H9 (cell line): Measurements from ENCODE around the gene PSTPIP1. TPM values are rescaled to one million over a fixed set of nuclear protein-coding genes. Genes with fewer than 3 reads are reported as not detected.

Experiments used
- DNase-seq: peaks from one replicate; pipeline ENCODE4 v3.0.0-alpha.2; 2017
- H2AFZ ChIP-seq: one replicate; pipeline ENCODE4 v1.6.1; 2013; ENCODE audit warnings: mild to moderate bottlenecking, low read length, control low read depth, moderate library complexity
- H2AK5ac ChIP-seq: 2 replicates; pipeline ENCODE4 v1.6.1; 2013; ENCODE audit warnings: low read length, control low read depth, mixed read lengths; ENCODE audit not compliant: insufficient read length
- H2BK120ac ChIP-seq: one replicate; pipeline ENCODE4 v1.6.1; 2013; ENCODE audit warnings: low read depth, mild to moderate bottlenecking, low read length, control low read depth, inconsistent platforms; ENCODE audit not compliant: poor library complexity, severe bottlenecking
- H2BK12ac ChIP-seq: 2 replicates; pipeline ENCODE4 v1.6.1; 2013; ENCODE audit warnings: low read length, control low read depth, mixed read lengths, low read depth; ENCODE audit not compliant: insufficient read length
- H2BK15ac ChIP-seq: 2 replicates; pipeline ENCODE4 v1.6.1; 2013; ENCODE audit warnings: low read depth, low read length, control low read depth
- H2BK20ac ChIP-seq: one replicate; pipeline ENCODE4 v1.6.1; 2013; ENCODE audit warnings: low read depth, mild to moderate bottlenecking, low read length, control low read depth, inconsistent platforms; ENCODE audit not compliant: poor library complexity, severe bottlenecking
- H2BK5ac ChIP-seq: 2 replicates; pipeline ENCODE4 v1.6.1; 2013; ENCODE audit warnings: low read length, control low read depth, mixed read lengths; ENCODE audit not compliant: insufficient read length
- H3K14ac ChIP-seq: 2 replicates; pipeline ENCODE4 v1.6.1; 2013; ENCODE audit warnings: low read length, control low read depth; ENCODE audit not compliant: insufficient read depth
- H3K18ac ChIP-seq: 2 replicates; pipeline ENCODE4 v1.6.1; 2013; ENCODE audit warnings: low read depth, mild to moderate bottlenecking, mixed read lengths, low read length, control low read depth; ENCODE audit not compliant: insufficient read length
- H3K23ac ChIP-seq: 2 replicates; pipeline ENCODE4 v1.6.1; 2013; ENCODE audit warnings: low read length, control low read depth, mixed read lengths, low read depth; ENCODE audit not compliant: insufficient read length
- H3K23me2 ChIP-seq: 2 replicates; pipeline ENCODE4 v1.6.1; 2013; ENCODE audit warnings: low read depth, mild to moderate bottlenecking, mixed read lengths, low read length, control low read depth; ENCODE audit not compliant: insufficient read length, poor library complexity, severe bottlenecking
- H3K27ac ChIP-seq: 2 replicates; pipeline ENCODE4 v1.5.1; 2013; ENCODE audit warnings: low read length, control low read depth, mixed read lengths, low read depth; ENCODE audit not compliant: insufficient read length
- H3K27me3 ChIP-seq: 2 replicates; pipeline ENCODE4 v1.6.1; 2013; ENCODE audit warnings: low read length, control low read depth, inconsistent platforms; ENCODE audit not compliant: insufficient read depth
- H3K4ac ChIP-seq: 2 replicates; pipeline ENCODE4 v1.6.1; 2013; ENCODE audit warnings: low read depth, mild to moderate bottlenecking, control low read depth, inconsistent platforms, low read length, moderate library complexity
- H3K4me1 ChIP-seq: 2 replicates; pipeline ENCODE4 v1.6.1; 2013; ENCODE audit warnings: low read length, control low read depth, inconsistent platforms; ENCODE audit not compliant: insufficient read depth
- H3K4me2 ChIP-seq: 2 replicates; pipeline ENCODE4 v1.6.1; 2013; ENCODE audit warnings: low read length, control low read depth, mixed read lengths; ENCODE audit not compliant: insufficient read length, insufficient read depth
- H3K56ac ChIP-seq: 2 replicates; pipeline ENCODE4 v1.6.1; 2013; ENCODE audit warnings: low read depth, mild to moderate bottlenecking, mixed read lengths, low read length, control low read depth; ENCODE audit not compliant: insufficient read length
- H3K79me1 ChIP-seq: 2 replicates; pipeline ENCODE4 v1.6.1; 2013; ENCODE audit warnings: low read depth, mild to moderate bottlenecking, moderate library complexity, low read length, control low read depth, inconsistent platforms; ENCODE audit not compliant: insufficient read depth, poor library complexity, severe bottlenecking
- H3K79me2 ChIP-seq: 2 replicates; pipeline ENCODE4 v1.6.1; 2013; ENCODE audit warnings: low read length, control low read depth, inconsistent platforms; ENCODE audit not compliant: insufficient read depth
- H3K9ac ChIP-seq: 2 replicates; pipeline ENCODE4 v1.6.1; 2013; ENCODE audit warnings: low read length, control low read depth, mixed read lengths; ENCODE audit not compliant: insufficient read length; ENCODE audit errors: extremely low read depth
- H3K9me3 ChIP-seq: one replicate; pipeline ENCODE4 v1.6.1; 2013; ENCODE audit warnings: low read depth, low read length, inconsistent platforms; ENCODE audit not compliant: control insufficient read depth
- H3T11ph ChIP-seq: one replicate; pipeline ENCODE4 v1.6.1; 2013; ENCODE audit warnings: mild to moderate bottlenecking, low read length, control low read depth, inconsistent platforms
- H4K20me1 ChIP-seq: one replicate; pipeline ENCODE4 v1.6.1; 2013; ENCODE audit not compliant: control insufficient read depth, insufficient read length, insufficient read depth
- H4K5ac ChIP-seq: 2 replicates; pipeline ENCODE4 v1.6.1; 2013; ENCODE audit warnings: low read depth, mild to moderate bottlenecking, mixed read lengths, low read length, control low read depth; ENCODE audit not compliant: insufficient read length
- H4K8ac ChIP-seq: replicated peaks from 2 replicates; pipeline ENCODE4 v1.6.1; 2013; ENCODE audit warnings: low read length, control low read depth, mixed read lengths, low read depth; ENCODE audit not compliant: insufficient read length
- H4K91ac ChIP-seq: 2 replicates; pipeline ENCODE4 v1.6.1; 2013; ENCODE audit warnings: low read depth, mild to moderate bottlenecking, moderate library complexity, mixed read lengths, low read length, control low read depth; ENCODE audit not compliant: insufficient read length
- H3K27ac Mint-ChIP-seq, 3 experiments: 2 replicates in 2 of 3; 3 replicates in 1 of 3; pipeline ENCODE4 v1.8.0; 2020 to 2021; ENCODE audit warnings: mixed read lengths in 3 of 3, mild to moderate bottlenecking in 1 of 3, moderate library complexity in 1 of 3
- H3K27me3 Mint-ChIP-seq: 2 replicates; pipeline ENCODE4 v1.8.0; 2021; ENCODE audit warnings: low read depth, mild to moderate bottlenecking, moderate library complexity, mixed read lengths
- H3K36me3 Mint-ChIP-seq, 3 experiments: 2 replicates in 2 of 3; 3 replicates in 1 of 3; pipeline ENCODE4 v1.8.0; 2020 to 2021; ENCODE audit warnings: low read depth in 3 of 3, mixed read lengths in 3 of 3; ENCODE audit not compliant: insufficient read depth in 1 of 3
- H3K4me1 Mint-ChIP-seq, 2 experiments: 2 replicates each; pipeline ENCODE4 v1.8.0; 2020; ENCODE audit warnings: mixed read lengths in 2 of 2
- H3K4me3 Mint-ChIP-seq, 2 experiments: 2 replicates in 1 of 2; 3 replicates in 1 of 2; pipeline ENCODE4 v1.8.0; 2020 to 2021; ENCODE audit warnings: mild to moderate bottlenecking in 2 of 2, mixed read lengths in 2 of 2, moderate library complexity in 1 of 2
- H3K9me3 Mint-ChIP-seq, 2 experiments: 2 replicates in 1 of 2; 3 replicates in 1 of 2; pipeline ENCODE4 v1.8.0; 2020; ENCODE audit warnings: mild to moderate bottlenecking in 2 of 2, mixed read lengths in 2 of 2, moderate library complexity in 1 of 2
- WGBS: extraction: QIAGEN DNeasy Blood & Tissue Kit; methylation state at CpG from one replicate; pipeline ENCODE4 v1.1.7; 2013; ENCODE audit warnings: missing lambda C conversion rate, low lambda C conversion rate, mixed read lengths; ENCODE audit not compliant: insufficient read length; ENCODE audit errors: extremely low coverage; 5-methylcytosine and 5-hydroxymethylcytosine counted together
- total RNA-seq: library from RNA; stranded (reverse); gene quantifications from 2 replicates; pipeline ENCODE4 v1.2.1, GENCODE V29; 2021
- TF ChIP-seq, protein P1 (sequence below): fragments of 200-600 bp; sonication (generic); conservative IDR thresholded peaks from 3 replicates; pipeline ENCODE4 v1.8.0; 2021; ENCODE audit warnings: antibody characterized with exemption, mild to moderate bottlenecking

Gene PSTPIP1
- total RNA-seq, 1 experiment from 2014 or later = 1.8 TPM

DNA sequence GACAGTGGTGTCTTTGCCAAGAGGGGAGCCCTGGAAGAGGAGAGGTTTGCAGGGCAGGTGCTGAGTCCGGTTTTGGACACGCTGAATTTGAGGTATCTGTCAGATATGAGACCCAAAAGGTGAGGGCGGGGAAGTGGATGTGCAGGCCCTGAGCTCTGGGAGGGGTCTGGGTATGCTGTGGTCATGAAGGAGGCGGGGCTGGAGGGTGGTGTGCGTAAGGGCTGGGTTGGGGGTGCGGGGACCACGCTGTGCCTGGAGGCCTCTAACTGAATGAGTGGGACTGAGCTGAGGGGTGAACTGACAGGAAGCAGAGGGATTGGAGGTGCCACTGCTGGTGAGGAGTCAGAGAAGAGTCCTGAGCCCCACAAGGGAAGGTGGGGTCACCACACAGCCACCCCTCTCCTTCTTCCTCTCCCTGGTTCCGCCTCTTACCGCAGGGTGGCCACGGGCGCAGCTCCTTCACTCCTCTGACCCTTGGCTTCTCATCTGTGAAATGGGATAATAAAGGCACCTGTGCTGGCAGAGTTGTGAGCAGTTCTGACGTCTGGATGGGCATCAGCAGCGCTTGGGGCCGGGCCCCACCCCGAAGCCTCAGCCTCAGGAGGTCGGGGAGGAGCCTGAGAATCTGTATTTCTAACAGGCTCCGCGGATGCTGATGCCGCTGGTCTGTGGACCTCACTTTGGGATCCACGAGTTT lies 28.8 kb downstream of the PSTPIP1 start:
- no peaks in the 10 kb centered on the region for H3K79me1 ChIP-seq
- H3K9ac ChIP-seq = no peak overlapping the region
- H2BK12ac ChIP-seq = no peak overlapping the region
- no peak overlapping the region for H2BK120ac ChIP-seq
- no peak overlapping the region for H2AK5ac ChIP-seq
- H4K20me1 ChIP-seq = no peaks in the 10 kb centered on the region
- H3K27me3 ChIP-seq = no peaks in the 10 kb centered on the region
- H3K79me2 ChIP-seq = no peaks in the 10 kb centered on the region
- H3T11ph ChIP-seq = no peak overlapping the region
- DNase-seq = peak; percentile 28
- H3K23ac ChIP-seq = no peak overlapping the region
- H2BK20ac ChIP-seq = no peak overlapping the region
- TF ChIP-seq, protein P1, sequence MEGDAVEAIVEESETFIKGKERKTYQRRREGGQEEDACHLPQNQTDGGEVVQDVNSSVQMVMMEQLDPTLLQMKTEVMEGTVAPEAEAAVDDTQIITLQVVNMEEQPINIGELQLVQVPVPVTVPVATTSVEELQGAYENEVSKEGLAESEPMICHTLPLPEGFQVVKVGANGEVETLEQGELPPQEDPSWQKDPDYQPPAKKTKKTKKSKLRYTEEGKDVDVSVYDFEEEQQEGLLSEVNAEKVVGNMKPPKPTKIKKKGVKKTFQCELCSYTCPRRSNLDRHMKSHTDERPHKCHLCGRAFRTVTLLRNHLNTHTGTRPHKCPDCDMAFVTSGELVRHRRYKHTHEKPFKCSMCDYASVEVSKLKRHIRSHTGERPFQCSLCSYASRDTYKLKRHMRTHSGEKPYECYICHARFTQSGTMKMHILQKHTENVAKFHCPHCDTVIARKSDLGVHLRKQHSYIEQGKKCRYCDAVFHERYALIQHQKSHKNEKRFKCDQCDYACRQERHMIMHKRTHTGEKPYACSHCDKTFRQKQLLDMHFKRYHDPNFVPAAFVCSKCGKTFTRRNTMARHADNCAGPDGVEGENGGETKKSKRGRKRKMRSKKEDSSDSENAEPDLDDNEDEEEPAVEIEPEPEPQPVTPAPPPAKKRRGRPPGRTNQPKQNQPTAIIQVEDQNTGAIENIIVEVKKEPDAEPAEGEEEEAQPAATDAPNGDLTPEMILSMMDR = no peak
- no peak overlapping the region for H3K4me2 ChIP-seq
- H3K4me1 Mint-ChIP-seq = peaks cover 0 to 9% of the 10 kb centered on the region in 2 experiments; a peak in 2 of 4 replicates
- no peaks in the 10 kb centered on the region for H3K23me2 ChIP-seq
- H2BK15ac ChIP-seq = no peak overlapping the region
- peak overlapping the region in 1 of 2 experiments; percentile 25; a peak in 1 of 5 replicates for H3K4me3 Mint-ChIP-seq
- no peak overlapping the region for H4K5ac ChIP-seq
- H3K27ac ChIP-seq = no peak overlapping the region
- H4K8ac ChIP-seq = no peak overlapping the region
- peaks cover 9% of the 10 kb centered on the region for H3K27me3 Mint-ChIP-seq
- H3K56ac ChIP-seq = no peak overlapping the region
- H4K91ac ChIP-seq = no peak overlapping the region
- no peaks in the 10 kb centered on the region for H3K4me1 ChIP-seq
- no peak overlapping the region for H2AFZ ChIP-seq
- no peaks in the 10 kb centered on the region for H3K9me3 ChIP-seq
- no peaks in the 10 kb centered on the region for H3K9me3 Mint-ChIP-seq
- no CpG with 5 or more reads among the region's 20 CpGs for WGBS
- H3K14ac ChIP-seq = no peak overlapping the region
- no peaks in the 10 kb centered on the region; a peak in 1 of 7 replicates for H3K36me3 Mint-ChIP-seq
- H3K4ac ChIP-seq = no peak overlapping the region
- no peak overlapping the region for H2BK5ac ChIP-seq
- H3K18ac ChIP-seq = no peak overlapping the region
- H3K27ac Mint-ChIP-seq = no peak overlapping the region; a peak in 1 of 7 replicates
